Activated T-helper 17 cell treated with anti-CD3 and anti-CD28 coated beads, Interleukin-2, amount 50 U/mL, for 72 hours (primary cell): Measurements from ENCODE around the gene BOLA2B. TPM values are rescaled to one million over a fixed set of nuclear protein-coding genes. Genes with fewer than 3 reads are reported as not detected.
"Not testable (repeated sequence)": the region's sequence is repeated elsewhere in the genome, so short reads cannot be mapped to it uniquely, and the experiment has no call there.

Experiments
- ATAC-seq: fragments of 150-1000 bp; cut with Tn5 transposase; replicated peaks from 2 replicates; pipeline ENCODE4 v1.10.0; 2021; ENCODE audit warnings: mild to moderate bottlenecking, moderate library complexity
- H3K27ac Mint-ChIP-seq: one replicate; pipeline ENCODE4 v1.8.0; 2022; ENCODE audit warnings: mixed read lengths
- H3K27me3 Mint-ChIP-seq: one replicate; pipeline ENCODE4 v1.8.0; 2022; ENCODE audit warnings: mixed read lengths
- H3K36me3 Mint-ChIP-seq: one replicate; pipeline ENCODE4 v1.8.0; 2022; ENCODE audit warnings: low read depth, mild to moderate bottlenecking, mixed read lengths
- H3K4me1 Mint-ChIP-seq: one replicate; pipeline ENCODE4 v1.8.0; 2022; ENCODE audit warnings: mixed read lengths
- H3K4me3 Mint-ChIP-seq: one replicate; pipeline ENCODE4 v1.8.0; 2022; ENCODE audit warnings: mild to moderate bottlenecking, mixed read lengths
- H3K9me3 Mint-ChIP-seq: one replicate; pipeline ENCODE4 v1.8.0; 2022; ENCODE audit warnings: mixed read lengths
- total RNA-seq, 2 donors: library from RNA; stranded (reverse); gene quantifications; one replicate each; pipeline ENCODE4 v1.2.3, GENCODE V29; 2022

Gene BOLA2B
- total RNA-seq: 100 to 1,000 TPM; 100 to 267 TPM

GRCh38 chr16:30193615-30194014 lies at the start of gene BOLA2B, which contains the start of gene SLX1A:
BOLA2B (minus strand) TSS chr16:30193666; CDS start chr16:30193595, 71 bp downstream.
SLX1A (plus strand) TSS chr16:30193875; CDS start chr16:30194085, 210 bp downstream.
- not testable (repeated sequence) for H3K9me3 Mint-ChIP-seq, H3K27me3 Mint-ChIP-seq, H3K36me3 Mint-ChIP-seq, H3K27ac Mint-ChIP-seq, H3K4me3 Mint-ChIP-seq, H3K4me1 Mint-ChIP-seq
- ATAC-seq: peak; percentile 91

GRCh38 chr16:30217082-30217481 lies 23.6 kb upstream of the BOLA2B start:
- not testable (repeated sequence) for H3K4me1 Mint-ChIP-seq, H3K27me3 Mint-ChIP-seq, H3K27ac Mint-ChIP-seq, H3K36me3 Mint-ChIP-seq, H3K9me3 Mint-ChIP-seq, H3K4me3 Mint-ChIP-seq, ATAC-seq

- not testable (repeated sequence) for H3K4me3 Mint-ChIP-seq, H3K36me3 Mint-ChIP-seq, H3K27ac Mint-ChIP-seq, H3K4me1 Mint-ChIP-seq, H3K27me3 Mint-ChIP-seq, H3K9me3 Mint-ChIP-seq
- peak; percentile 83 for ATAC-seq
Measured at GRCh38 chr16:30211414-30211813, 17.9 kb upstream of the BOLA2B start.

GRCh38 chr16:30209032-30209431 lies 15.6 kb upstream of the BOLA2B start:
- not testable (repeated sequence) for H3K27ac Mint-ChIP-seq, H3K36me3 Mint-ChIP-seq, H3K4me1 Mint-ChIP-seq, H3K27me3 Mint-ChIP-seq, H3K4me3 Mint-ChIP-seq, ATAC-seq, H3K9me3 Mint-ChIP-seq

GRCh38 chr16:30207063-30207704 lies 13.7 kb upstream of the BOLA2B start:
- ATAC-seq, H3K9me3 Mint-ChIP-seq, H3K27me3 Mint-ChIP-seq, H3K27ac Mint-ChIP-seq, H3K4me3 Mint-ChIP-seq, H3K36me3 Mint-ChIP-seq, H3K4me1 Mint-ChIP-seq: not testable (repeated sequence)

- H3K27ac Mint-ChIP-seq, H3K27me3 Mint-ChIP-seq, H3K9me3 Mint-ChIP-seq, H3K4me3 Mint-ChIP-seq, H3K36me3 Mint-ChIP-seq, H3K4me1 Mint-ChIP-seq: not testable (repeated sequence)
- peak; percentile 67 for ATAC-seq
Measured at GRCh38 chr16:30206252-30206651, 12.8 kb upstream of the BOLA2B start.

- H3K4me1 Mint-ChIP-seq, H3K9me3 Mint-ChIP-seq, H3K27ac Mint-ChIP-seq, H3K36me3 Mint-ChIP-seq, H3K4me3 Mint-ChIP-seq, H3K27me3 Mint-ChIP-seq: not testable (repeated sequence)
- peak; percentile 73 for ATAC-seq
Measured at GRCh38 chr16:30205541-30206236, 12.2 kb upstream of the BOLA2B start.

- not testable (repeated sequence) for H3K4me1 Mint-ChIP-seq, ATAC-seq, H3K27ac Mint-ChIP-seq, H3K9me3 Mint-ChIP-seq, H3K4me3 Mint-ChIP-seq, H3K36me3 Mint-ChIP-seq, H3K27me3 Mint-ChIP-seq
Measured at GRCh38 chr16:30199608-30200343, 6.3 kb upstream of the BOLA2B start.

GRCh38 chr16:30199049-30199448 lies 5.6 kb upstream of the BOLA2B start, which contains the start of gene SULT1A3:
SULT1A3 (plus strand) TSS chr16:30199255; CDS start chr16:30200729, 1,474 bp downstream.
- not testable (repeated sequence) for H3K9me3 Mint-ChIP-seq, H3K27ac Mint-ChIP-seq, H3K4me1 Mint-ChIP-seq, ATAC-seq, H3K36me3 Mint-ChIP-seq, H3K27me3 Mint-ChIP-seq, H3K4me3 Mint-ChIP-seq

- not testable (repeated sequence) for H3K4me3 Mint-ChIP-seq, H3K36me3 Mint-ChIP-seq, ATAC-seq, H3K27me3 Mint-ChIP-seq, H3K9me3 Mint-ChIP-seq, H3K27ac Mint-ChIP-seq, H3K4me1 Mint-ChIP-seq
Measured at GRCh38 chr16:30197001-30197400, 3.5 kb upstream of the BOLA2B start.

GRCh38 chr16:30194172-30194925 lies 883 bp upstream of the BOLA2B start:
- H3K27me3 Mint-ChIP-seq, H3K4me3 Mint-ChIP-seq, H3K36me3 Mint-ChIP-seq, H3K4me1 Mint-ChIP-seq, H3K9me3 Mint-ChIP-seq, H3K27ac Mint-ChIP-seq: not testable (repeated sequence)
- ATAC-seq: peak; percentile 82

- not testable (repeated sequence) for H3K27me3 Mint-ChIP-seq, H3K36me3 Mint-ChIP-seq, H3K4me1 Mint-ChIP-seq, H3K27ac Mint-ChIP-seq, H3K9me3 Mint-ChIP-seq, H3K4me3 Mint-ChIP-seq
- ATAC-seq: peak; percentile 7
Measured at GRCh38 chr16:30193098-30193497, 368 bp downstream of the BOLA2B start.

GRCh38 chr16:30191158-30191557 lies 2.3 kb downstream of the BOLA2B start:
- H3K4me3 Mint-ChIP-seq, H3K27me3 Mint-ChIP-seq, H3K27ac Mint-ChIP-seq, H3K9me3 Mint-ChIP-seq, H3K4me1 Mint-ChIP-seq, ATAC-seq: not testable (repeated sequence)
- H3K36me3 Mint-ChIP-seq: peaks cover 22% of the 10 kb centered on the region

- Mint-ChIP-seq H3K9me3 (no peaks in the 10 kb centered on the region), H3K4me1 (peaks cover 7% of the 10 kb centered on the region), H3K27ac (no peak overlapping the region), H3K27me3 (no peaks in the 10 kb centered on the region), H3K36me3 (peaks cover 53% of the 10 kb centered on the region), H3K4me3 (peak overlapping the region; percentile 97)
- ATAC-seq: no peak
Measured at GRCh38 chr16:30187971-30188561, 5.4 kb downstream of the BOLA2B start.
